Sigmoid colon (tissue), 4 donors: Measurements from ENCODE around the gene TMEM135.

ENCODE experiments used
- EP300 ChIP-seq, 4 donors: sonication (generic); formaldehyde crosslinking; IDR thresholded peaks; one replicate each; pipeline ENCODE4 v1.6.1; 2017; ENCODE audit warnings: antibody characterized with exemption in 4 of 4
- POLR2A ChIP-seq, 2 donors: fragments of 450-650 bp; IDR thresholded peaks; one replicate each; pipeline ENCODE4 v1.6.1; 2016; ENCODE audit warnings: antibody characterized with exemption in 2 of 2, mild to moderate bottlenecking in 2 of 2, moderate library complexity in 2 of 2
- POLR2AphosphoS5 ChIP-seq, 4 donors: sonication (generic); formaldehyde crosslinking; IDR thresholded peaks; one replicate each; pipeline ENCODE4 v1.6.1; 2017; ENCODE audit warnings: antibody characterized with exemption in 4 of 4
- TF ChIP-seq, protein P1 (sequence below), 4 experiments: fragments of 450-650 bp in 3 of 4; fragments of 200-600 bp in 1 of 4; IDR thresholded peaks; one replicate each; pipeline ENCODE4 v1.5.1; 2016 to 2019; ENCODE audit warnings: antibody characterized with exemption in 4 of 4, mild to moderate bottlenecking in 3 of 4, moderate library complexity in 2 of 4

DNA sequence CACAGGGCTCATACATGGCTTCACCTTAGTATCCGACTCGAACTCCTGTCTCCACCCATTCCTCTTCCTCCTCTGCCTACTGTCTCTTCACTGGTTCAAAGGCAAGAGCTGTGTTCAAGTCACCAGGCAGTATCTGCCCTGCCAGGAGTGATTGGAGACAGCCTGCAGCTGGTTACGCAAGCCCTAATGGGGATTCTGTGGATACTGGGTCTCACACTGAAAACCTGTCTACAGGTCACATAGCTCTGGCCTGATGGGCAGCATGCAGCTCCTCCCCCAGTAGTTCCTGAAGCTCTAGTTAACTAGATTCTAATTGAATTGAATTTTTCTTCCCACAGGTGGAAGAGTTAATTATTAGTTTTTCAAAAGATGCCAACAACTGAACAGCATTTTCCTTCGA, 332.2 kb downstream of the TMEM135 start:
- TF ChIP-seq, protein P1, sequence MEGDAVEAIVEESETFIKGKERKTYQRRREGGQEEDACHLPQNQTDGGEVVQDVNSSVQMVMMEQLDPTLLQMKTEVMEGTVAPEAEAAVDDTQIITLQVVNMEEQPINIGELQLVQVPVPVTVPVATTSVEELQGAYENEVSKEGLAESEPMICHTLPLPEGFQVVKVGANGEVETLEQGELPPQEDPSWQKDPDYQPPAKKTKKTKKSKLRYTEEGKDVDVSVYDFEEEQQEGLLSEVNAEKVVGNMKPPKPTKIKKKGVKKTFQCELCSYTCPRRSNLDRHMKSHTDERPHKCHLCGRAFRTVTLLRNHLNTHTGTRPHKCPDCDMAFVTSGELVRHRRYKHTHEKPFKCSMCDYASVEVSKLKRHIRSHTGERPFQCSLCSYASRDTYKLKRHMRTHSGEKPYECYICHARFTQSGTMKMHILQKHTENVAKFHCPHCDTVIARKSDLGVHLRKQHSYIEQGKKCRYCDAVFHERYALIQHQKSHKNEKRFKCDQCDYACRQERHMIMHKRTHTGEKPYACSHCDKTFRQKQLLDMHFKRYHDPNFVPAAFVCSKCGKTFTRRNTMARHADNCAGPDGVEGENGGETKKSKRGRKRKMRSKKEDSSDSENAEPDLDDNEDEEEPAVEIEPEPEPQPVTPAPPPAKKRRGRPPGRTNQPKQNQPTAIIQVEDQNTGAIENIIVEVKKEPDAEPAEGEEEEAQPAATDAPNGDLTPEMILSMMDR (IDR thresholded peaks at IDR 0.05): no peak
- TF ChIP-seq EP300 (IDR thresholded peaks at IDR 0.05) (no peak), POLR2AphosphoS5 (IDR thresholded peaks at IDR 0.05) (no peak), POLR2A (IDR thresholded peaks at IDR 0.05) (no peak)
